HG03103 (cell line): Measurements from ENCODE around the gene MRPL44.
"Not testable (repeated sequence)": the region's sequence is repeated elsewhere in the genome, so short reads cannot be mapped to it uniquely, and the experiment has no call there.

Experiments
- ATAC-seq: cut with Tn5 transposase; IDR thresholded peaks from one replicate; pipeline ENCODE4 v1.9.1; 2021; ENCODE audit warnings: low read depth; ENCODE audit not compliant: unreplicated experiment

MRPL44 gene

DNA sequence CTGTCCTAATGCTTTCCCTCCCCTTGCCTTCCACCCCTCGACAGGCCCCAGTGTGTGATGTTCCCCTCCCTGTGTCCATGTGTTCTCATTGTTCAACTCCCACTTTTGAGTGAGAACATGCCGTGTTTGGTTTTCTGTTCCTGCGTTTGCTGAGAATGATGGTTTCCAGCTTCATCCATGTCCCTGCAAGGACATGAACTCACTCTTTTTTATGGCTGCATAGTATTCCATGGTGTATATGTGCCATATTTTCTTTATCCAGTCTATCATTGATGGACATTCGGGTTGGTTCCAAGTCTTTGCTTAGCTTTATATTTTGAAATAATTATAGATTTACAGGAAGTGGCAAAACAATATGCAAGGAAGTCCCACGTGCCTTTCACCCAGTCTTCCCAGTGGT, 43.4 kb downstream of the MRPL44 start:
- ATAC-seq, result not testable (repeated sequence)

DNA sequence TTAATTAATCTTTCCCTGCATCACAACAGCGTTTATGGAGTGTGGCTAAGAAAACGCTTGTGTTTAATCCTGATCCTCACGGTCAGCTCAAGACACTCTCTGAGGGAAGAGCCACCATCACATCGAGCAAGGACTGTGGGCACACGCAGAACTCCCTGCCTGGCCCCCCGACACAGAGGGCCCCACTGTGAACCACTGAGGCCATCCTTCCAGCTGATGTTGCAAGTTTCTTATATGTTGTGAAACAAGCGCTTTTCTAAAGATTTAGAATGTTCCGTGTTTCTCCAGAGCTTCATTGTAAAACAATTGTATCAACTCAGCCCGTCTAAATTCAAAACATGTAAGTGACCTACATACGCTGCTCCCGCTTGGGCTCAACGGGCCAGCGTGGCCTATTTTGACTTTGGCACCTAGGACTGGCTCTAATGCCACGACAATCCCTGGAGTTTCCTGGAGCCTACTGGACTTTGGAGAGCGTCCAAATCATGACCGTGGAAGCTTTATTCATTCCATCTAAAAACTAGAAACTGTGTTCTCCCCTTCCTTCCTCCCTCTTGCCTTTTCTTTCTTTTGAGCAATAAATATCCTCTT, 46.9 kb downstream of the MRPL44 start:
- no peak for ATAC-seq

DNA sequence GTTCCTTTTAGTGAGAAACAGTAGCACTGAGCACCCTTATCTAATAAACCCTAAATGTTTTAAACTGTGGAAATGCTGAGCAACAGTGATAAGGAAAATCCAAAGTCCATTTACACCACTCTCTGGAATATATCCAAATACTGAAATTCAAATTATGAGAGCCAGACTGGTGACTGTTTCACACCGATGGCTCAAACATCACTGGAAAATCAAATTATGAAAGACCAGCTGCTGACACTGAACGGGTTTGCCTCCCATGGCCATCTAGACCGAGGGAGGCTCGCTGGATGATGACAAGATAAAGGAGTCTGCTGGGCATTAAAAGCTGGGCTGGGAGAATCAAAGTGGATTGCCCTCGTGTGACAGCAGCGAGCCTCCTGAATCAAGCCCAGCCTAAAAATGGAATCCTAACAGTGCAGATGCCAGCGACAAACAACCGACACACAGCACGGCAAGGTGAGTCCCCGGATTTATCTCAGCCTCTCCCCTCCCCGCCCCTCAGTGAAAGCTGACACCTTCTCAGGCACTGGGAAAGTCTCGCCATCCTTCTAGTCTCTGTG, 51.5 kb downstream of the MRPL44 start:
- ATAC-seq, result no peak

DNA sequence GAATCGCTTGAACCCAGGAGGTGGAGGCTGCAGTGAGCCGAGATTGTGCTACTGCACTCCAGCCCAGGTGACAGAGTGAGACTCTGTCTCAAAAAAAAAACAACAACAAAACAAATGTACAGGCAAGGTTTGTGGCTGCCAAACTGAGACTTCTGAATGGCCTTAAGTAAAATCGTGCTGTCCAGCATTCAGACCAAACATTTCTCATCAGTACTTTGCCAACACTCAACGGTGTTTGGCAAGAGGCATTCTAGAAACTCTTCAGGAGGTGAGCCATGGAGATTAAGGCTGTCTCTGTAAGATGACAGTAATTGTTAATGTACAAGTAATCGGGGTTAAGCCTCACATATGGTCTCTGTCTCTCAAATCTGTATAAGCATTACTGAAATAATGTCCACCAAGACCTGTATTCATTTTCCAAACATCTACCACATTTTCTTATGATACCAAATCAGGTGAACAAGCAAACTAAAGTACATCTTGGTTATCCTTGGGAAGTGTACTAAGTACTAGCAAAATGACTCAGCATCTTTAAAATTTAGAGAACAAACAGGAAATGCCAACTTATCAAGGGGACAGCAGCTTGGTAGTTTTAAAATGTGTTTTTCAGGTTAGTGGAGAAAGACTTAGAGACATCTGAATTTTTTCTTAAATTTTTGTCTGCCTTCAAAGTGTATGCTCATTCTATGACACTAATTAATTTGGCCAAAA, 52.5 kb downstream of the MRPL44 start:
- no peak for ATAC-seq

DNA sequence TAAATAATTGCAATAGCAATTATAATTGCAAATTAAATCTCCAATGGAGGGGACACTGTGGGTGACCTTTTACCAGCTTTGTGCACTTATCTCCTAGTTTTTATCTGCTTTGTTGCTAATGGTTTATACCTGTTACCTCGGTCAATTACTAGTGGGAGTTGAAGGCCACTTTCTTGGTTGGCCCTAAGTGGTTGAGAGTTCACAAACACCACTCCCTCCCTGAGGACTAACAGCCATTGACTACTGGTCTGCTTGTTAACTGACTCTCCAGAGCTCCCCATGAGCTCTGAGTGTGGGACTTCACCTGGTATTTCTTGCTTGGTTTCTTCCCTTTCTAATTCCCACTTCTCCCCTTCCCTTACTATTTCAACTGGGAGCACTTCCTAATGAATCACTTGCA, 54.6 kb downstream of the MRPL44 start:
- ATAC-seq, result no peak

DNA sequence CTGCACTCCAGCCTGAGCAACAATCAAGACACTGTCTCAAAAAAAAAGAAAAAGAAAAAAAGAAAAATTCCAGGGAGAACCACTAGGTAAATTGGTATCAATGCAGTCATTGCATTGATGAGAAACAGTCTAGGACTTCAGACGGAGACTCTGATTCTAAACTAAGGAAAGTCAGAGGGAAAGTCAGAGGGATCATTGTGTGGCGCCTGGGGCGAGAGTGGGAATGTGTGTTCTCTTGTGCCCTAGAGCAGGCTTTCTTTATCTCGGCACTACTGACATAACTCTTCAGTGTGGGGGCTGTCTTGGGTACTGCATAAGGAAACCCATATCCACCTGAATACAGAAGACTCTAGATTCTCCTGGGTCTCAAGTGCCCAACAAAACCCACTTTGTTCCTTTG, 57.1 kb downstream of the MRPL44 start:
- no peak for ATAC-seq

DNA sequence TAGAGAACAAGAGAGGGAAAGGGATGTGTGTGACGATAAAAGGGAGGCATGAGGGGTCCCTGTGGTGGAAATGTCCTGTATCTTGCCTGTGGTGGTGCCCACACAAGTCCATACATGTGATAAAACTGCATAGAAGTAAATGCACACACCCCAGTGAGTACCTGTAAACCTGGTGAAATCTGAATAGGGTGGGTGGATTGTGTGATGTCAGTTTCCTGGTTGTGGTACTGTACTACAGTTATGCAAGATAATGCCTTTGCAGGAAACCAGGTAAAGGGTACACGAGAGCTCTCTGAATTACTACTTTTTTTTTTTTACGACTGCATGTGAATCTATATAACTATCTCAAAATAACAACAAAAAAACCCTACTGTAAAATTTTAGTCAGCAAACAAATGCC, 59.7 kb downstream of the MRPL44 start:
- no peak for ATAC-seq
